HG02678 (cell line): ENCODE data around the gene PRKRA.
"Not testable (repeated sequence)": the region's sequence is repeated elsewhere in the genome, so short reads cannot be mapped to it uniquely, and the experiment has no call there.

ENCODE experiments used
- ATAC-seq: cut with Tn5 transposase; IDR thresholded peaks from one replicate; pipeline ENCODE4 v1.9.1; 2021; ENCODE audit warnings: mild to moderate bottlenecking, moderate library complexity; ENCODE audit not compliant: unreplicated experiment

PRKRA gene

DNA sequence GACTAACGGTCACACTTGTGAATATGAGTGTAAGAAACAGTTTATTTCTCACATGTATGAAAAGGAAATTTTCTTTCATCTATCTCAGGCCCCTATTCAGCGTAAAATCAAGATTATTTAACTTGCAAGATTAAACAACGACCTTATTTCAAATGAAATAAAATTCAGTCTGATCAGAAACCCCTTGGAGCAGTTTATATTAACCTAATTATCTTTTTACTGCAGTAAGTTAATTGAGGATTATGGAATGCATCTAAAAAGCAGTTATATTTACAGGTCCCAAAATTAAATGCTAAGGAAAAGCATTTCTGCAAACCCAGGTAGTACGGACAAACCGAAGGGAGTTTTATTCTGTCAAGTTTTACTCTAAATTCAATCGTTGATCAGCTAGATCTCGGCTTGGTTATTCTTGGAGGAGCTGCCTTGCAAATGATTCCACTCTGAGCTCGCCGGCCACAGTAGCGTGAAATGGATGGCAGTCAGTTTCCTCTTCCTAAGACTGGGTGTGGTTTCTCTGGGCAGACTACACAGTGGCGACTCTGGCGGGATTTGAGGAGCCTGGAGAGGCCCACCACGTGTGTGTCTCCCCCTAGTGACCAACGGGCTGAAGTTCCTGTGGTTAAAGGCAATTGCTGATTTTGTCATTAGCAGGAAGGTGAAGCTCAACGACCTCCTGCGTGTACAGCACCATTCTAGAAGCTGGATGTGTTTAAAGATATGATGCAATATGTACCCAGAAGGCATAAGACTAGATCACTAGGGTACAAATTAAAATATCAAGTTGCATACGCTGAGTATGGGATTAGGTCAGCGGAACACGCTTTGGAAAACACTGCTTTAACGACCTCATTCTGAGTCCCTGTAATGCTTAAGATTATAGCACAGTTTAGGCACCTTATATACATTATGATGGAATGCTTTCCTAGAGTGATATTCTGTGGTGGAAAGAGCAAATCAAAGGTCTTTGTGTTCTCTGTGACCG lies 36.4 kb downstream of the PRKRA start:
- ATAC-seq: peak; percentile 82

DNA sequence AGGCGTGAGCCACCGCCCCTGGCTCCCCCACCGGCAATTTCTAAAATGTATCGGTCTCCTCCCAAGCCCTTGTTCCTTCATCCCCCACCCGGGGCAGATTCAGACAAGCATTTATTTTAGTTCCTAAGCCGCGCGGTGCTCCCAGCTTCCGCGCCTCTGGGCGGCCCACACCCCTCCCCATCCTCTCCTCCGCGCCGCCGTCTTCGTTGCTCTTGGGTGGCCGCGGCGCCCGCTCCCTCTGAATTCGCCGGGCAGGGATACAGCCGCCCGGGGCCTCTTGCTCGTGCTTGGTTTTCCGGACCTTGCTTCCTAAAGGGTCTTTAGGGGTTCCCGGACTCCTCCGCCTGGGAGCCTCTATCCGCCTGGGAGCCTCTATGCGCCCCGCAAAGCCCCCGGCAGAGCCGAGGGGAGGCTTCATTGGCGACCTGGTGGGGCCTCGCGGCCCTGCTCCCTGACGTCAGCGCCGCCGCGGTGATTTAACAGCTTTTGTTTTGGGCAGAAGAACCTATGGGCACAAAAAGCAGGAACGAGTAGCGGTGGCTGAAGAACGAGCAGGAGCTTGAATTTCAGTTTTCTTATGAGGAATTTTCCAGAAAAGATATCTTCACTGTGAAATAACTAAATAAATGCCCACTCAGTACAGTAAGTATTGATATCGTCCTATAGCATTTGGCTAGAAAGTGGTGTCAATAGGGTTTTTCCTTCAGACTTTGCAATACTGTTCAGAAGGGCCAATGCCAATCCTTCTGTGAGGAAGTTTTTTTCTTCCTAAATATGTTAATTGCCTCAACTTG lies 37.3 kb downstream of the PRKRA start:
- ATAC-seq: peak; percentile 80

DNA sequence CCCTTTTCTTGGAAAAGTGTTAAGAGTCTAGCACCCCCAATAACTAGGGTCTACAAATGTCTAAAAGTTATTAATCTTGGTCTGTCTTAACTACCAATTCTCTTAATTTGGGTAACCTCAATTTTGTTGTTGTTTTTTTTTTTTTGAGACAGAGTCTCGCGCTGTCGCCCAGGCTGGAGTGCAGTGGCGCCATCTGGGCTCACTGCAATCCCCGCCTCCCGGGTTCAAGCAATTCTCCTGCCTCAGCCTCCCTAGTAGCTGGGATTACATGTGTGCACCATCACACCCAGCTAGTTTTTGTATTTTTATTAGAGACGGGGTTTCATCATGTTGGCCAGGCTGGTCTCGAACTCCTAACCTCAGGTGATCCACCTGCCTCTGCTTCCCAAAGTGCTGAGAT lies 38.5 kb downstream of the PRKRA start:
- not testable (repeated sequence) for ATAC-seq

DNA sequence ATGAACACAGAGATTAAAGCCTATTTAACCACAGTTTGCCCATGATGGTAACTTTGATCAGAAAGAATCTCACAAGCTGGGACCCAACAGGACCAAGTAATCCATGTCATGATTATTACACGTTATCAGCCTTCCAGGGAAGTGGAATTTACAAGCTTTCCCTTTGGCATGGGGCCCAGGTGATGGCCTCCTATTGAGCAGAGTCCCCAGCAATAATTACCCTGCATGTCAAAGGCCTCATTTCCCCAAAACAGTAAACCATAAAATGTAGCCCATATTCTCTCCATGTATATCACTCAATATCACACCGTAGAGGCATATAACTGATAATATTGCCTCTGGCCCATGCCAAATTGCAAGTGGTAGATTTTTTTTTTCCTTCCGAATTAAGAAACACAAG lies 38.9 kb downstream of the PRKRA start:
- no peak for ATAC-seq

DNA sequence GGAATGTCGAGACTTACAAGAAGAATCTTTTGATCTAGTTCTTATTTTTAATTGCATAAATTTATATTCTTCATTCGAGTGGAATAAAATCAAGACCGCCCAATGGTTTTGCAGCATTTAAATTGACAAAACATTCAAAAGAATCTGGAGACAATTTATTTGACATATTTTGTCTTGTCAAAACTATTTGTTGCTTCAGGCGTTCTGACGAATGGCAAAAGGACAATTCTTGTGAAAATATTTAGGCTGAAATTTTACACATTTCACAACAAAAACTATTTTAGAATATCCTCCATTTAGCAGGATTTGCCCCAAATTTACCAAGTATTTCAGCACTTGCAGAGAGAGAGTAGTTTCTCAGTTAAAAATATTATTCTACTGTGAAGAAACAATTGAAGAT lies 41.7 kb downstream of the PRKRA start:
- no peak for ATAC-seq

DNA sequence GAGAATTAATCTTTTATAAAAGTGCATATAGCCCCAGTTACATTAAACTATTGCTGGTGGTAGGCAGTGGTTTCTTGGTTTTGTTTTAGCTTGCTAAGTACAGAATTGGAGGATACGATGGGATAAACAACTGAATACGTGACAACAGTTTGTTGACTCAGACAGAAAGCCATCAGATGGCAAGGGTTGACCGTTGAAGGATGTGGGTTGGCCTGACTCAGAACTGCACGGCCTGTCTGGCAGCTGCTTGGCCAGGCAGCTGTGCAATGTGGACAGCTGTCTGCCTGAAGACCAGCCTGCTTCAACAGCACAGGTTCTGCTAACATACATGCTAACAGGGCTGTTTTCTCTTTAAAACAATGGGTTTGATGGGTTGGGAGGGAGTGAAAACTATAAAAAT lies 46.6 kb downstream of the PRKRA start:
- ATAC-seq: peak; percentile 99

DNA sequence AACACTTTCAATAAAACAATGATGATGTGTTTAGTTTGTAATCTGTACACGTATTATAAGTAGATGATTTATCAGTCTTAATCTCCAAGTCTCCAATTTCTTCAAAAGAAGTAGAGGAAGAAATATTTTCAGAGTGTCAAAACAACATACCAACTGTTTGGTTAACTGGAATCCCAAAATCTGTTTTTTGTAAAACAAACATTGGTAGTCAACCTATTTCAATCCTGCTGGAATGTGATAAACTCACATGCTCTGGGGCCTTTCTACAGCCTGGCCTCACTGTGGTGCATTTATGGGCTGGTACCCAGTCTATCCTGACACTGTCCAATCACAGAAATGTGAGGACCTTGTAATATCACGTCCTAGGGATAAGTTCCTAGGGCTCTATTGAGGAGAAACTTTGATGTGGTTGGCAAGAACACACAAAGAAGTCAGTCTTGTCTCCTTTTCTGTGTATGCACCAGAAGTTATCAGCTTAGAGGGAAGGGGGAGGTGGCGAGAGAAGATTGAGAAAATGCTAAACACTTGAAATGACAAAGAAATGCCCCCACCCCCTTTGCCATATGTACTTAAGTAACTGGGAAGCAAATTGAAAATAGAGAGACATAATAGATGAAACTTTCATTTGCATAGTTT lies 47.2 kb downstream of the PRKRA start:
- ATAC-seq: peak; percentile 43

DNA sequence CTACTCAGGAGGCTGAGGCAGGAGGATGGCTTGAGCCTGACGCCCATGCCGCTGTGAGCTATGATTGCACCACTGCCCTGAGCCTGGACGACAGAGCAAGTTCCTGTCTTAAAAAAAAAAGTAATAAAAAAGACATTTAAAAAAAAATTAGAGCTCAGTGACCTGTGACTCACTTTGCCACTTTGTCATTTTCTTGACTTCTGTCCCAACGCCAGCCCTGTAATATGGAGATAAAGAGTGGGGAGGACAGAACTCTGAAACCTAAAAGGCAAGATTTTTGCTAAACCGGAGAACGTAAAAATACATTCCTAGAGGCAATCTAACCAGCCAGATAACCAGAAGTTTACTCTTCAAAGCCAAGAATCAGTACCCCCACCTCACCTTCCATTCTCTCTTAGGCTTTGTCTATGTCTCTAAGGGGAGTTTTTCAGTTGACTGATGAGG lies 49.0 kb downstream of the PRKRA start:
- ATAC-seq: no peak

DNA sequence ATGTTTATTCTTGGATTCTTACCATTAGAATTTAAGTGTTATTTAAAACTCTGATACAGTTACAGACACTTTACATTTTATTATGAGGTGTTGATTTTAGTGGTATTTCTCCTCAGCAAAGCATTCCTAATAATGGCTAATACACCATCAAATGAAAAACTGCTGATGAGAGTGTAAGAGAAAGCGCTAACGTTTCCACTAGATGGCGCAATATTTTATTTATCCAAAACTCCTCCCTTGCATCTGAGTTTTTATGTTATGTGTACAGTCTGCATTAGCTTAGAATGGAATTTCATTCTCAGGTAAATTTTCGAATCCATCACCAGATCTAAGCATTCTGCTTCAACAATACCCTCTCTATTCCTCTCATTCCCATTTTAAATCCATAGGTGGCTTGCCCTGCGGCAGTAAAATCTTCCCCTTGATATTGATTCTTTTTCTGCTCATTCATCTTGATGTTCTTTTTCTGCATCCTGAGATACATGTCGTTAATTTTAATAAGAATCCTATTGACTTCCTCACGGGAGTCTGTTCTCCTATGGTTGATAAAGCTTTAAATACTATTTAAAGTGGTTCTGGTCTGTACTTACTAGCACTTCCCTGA lies 53.9 kb downstream of the PRKRA start:
- peak; percentile 88 for ATAC-seq

DNA sequence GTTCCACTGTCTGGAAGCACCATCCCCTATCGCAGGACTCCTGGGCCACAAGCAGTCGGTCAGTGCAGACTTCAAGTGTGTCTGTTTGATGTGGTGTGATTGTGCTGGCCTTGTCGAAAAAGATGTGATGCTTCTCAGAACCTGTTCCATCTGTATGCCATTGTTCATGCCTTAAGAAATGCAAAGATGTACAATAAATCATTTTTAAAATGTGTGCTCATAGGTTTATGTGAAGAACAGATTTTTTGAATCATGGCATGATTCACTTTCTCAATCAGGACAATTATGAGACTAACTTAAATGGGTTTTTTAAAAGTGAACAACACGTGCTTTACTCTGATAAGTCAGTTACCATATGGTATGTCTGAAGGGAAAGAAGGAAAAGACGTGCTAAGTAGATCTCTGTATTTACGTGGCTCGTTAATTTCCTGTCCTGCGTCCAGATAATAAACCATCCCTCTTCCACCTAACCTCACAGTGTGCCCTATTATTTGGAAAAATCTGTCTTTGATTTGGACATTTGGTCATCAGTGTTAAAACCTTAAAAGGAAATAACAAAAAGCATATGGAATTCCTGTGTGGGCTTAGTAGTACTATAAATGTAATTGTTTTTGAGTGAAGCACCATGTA lies 54.9 kb downstream of the PRKRA start:
- ATAC-seq: no peak

DNA sequence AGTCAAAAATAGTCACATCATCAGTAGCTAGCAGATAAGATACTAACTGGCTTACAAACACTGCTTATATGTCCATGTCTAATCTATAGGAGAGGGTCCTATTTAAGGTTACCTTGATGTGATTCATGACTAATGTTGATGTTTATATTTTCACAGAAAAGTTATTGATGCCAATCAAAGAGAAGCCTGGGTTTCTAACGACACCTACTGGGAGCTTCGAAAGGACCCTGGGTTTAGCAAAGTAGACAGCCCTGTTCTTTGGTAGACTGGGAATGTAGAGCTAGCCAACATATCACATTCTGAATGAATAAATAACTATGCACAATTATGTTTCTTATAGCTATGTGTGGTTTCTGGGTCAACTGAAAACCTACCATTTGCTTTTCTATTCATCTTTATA lies 55.7 kb downstream of the PRKRA start:
- no peak for ATAC-seq

DNA sequence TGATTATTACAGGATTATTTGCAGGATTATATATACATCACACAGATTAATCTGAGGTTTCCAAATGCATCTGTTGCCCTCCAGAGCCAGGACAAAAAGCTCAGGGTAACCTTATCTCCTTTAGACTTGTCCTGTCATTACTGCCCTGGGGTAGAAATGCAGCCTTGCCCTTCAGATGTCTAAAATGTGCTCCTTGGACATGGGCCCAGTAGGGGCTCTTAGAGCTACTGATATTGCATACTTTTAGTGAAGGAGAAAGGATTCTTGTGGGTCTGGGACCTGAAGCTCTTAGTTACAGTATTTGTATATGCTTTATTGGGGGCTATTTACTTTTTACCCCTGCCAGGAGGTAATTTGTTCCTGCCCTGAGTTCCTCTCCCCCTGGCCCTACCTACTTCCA lies 56.1 kb downstream of the PRKRA start:
- no peak for ATAC-seq

DNA sequence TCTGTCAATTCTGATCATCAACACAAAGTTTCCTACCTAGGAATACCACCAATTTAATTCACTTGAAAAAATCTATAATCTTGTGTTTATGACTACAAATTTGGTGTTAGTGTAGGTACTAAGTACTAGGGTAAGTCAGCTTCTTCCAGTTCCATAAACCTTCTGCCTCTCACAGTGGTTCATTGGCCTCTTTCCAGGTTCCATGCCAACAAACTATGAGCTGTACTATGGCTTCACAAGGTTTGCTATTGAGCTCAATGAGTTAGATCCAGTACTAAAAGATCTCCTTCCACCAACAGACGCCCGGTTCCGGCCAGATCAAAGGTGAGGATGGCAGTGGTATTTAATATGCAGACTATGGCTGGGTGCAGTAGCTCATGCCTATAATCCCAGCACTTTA lies 58.8 kb downstream of the PRKRA start:
- no peak for ATAC-seq

DNA sequence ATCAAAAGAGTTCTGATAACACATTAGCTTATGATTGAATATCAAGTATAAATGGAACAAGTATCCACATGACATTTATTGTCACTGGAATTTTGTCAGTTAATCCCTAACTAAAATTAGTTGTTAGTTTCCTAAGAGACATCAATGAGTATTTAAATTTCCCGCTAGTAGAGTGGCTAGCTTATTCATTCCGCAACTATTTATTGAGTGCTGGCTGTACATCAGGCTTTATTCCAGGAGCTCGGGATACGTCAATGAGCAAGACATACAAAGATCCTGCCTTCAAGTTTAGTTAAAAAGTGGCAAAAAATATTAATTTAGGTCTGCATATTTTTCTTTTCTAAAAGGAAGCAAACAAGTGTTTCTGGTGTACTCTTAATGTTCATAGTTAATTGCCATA lies 59.3 kb downstream of the PRKRA start:
- no peak for ATAC-seq

DNA sequence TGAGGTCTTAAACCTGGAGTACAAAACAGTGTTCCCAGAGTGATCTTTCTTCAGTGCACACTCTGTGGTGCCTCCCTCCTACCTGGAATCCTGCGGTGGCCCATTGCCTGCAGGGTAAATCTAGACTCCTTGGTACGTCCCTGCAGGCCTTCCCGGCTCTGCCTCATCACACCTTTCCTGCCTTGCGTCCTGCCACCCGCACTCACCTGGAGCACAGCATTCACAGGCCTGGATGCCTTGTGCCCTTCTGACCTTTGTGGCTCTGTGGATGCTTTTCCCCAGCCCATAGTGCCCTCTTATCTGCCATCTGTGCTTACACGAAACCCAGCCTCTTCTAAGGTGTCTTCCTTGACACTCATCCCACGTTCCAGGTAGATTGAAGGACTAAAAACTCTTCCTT lies 62.7 kb downstream of the PRKRA start:
- no peak for ATAC-seq

DNA sequence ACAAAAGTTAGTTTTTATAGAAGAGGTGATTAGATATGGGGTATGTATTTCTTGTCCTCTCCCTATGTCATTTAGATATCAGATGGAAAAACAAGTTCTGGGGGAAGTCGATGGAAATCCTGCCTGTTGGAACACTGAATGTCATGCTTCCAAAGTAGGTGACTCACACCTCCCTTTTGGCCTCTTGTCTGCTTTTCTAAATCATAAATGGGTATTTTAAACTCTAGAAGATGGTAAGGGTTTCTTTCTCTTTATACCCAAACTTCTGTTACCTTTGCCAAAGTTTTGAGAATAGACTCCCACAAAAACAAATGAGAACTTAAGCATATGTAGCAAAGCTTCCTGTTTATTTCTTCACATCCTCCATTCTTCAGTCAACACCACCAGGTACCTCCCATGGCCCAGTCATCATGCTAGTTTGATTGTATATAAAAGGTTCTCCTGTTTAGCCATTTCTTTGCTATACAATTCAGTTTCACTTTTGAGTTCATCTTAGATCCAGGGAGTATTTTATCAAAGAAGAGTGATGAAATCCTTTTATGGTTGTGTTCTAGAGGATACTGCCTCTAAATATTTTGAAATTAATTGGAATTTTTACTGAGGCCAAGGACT lies 63.9 kb downstream of the PRKRA start:
- ATAC-seq: no peak

DNA sequence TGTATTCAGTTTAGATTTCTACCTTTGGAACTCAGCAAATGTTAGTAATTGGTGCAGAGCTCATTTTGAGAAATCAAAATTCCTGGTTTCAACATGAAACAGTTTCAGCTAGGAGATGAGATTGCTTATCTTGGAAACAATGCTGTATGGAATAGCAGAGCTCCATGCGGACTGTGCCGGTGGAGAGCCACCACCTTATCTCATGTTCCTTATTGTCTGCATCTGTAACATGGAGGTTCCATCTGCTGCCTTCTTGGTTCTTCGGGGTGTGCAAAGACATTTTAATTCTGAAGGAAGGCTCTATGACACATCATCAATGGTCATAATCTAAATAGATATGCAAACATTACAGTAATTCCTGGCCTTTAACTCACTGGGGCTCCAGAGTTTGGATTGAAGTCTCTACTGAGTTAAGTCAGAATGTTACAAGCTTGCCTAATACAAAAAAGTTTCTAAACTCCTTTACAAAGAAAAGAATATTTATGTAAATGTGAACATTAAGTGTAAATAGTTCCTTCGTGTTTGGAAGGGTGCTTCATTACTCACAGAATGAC lies 65.3 kb downstream of the PRKRA start:
- no peak for ATAC-seq

DNA sequence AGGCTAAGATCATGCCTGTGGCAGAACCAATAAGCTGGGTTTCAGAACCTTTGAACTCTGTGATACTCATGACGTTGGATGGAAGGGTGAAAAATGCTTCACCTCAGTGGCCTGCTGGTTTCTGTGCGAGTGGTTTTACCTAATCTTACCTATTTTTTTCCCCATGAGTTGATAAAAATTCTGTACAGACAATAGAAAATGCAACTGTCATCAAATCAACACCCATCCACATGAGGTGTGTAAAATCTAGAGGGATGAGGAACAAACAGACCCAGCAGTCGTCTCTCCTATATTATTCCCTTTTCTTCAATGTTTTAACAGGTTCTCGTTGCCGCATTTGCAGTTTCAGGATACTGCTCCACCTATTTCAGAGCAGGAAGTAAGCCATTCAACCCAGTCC lies 67.3 kb downstream of the PRKRA start:
- ATAC-seq: no peak
